HG03095 (cell line): ENCODE results near the gene PTGDR2.

Experiments
- ATAC-seq: cut with Tn5 transposase; IDR thresholded peaks from one replicate; pipeline ENCODE4 v1.9.1; 2021; ENCODE audit warnings: moderate library complexity; ENCODE audit not compliant: unreplicated experiment

Gene PTGDR2

GRCh38 chr11:60874421-60875365, 18.9 kb upstream of the PTGDR2 start:
- ATAC-seq, result no peak

- no peak for ATAC-seq
Observed at GRCh38 chr11:60873533-60873932, 17.8 kb upstream of the PTGDR2 start.

- ATAC-seq, result no peak
Observed at GRCh38 chr11:60872961-60873524, 17.3 kb upstream of the PTGDR2 start.

GRCh38 chr11:60872124-60872960, 16.6 kb upstream of the PTGDR2 start:
- no peak for ATAC-seq

- ATAC-seq, result no peak
Observed at GRCh38 chr11:60871378-60872061, 15.8 kb upstream of the PTGDR2 start.

- ATAC-seq, result no peak
Observed at GRCh38 chr11:60870733-60871377, 15.1 kb upstream of the PTGDR2 start.

GRCh38 chr11:60870276-60870675, 14.5 kb upstream of the PTGDR2 start:
- no peak for ATAC-seq

- ATAC-seq, result no peak
Observed at GRCh38 chr11:60869451-60869825, 13.7 kb upstream of the PTGDR2 start.

- no peak for ATAC-seq
Observed at GRCh38 chr11:60868682-60869450, 13.1 kb upstream of the PTGDR2 start.

- ATAC-seq, result no peak
Observed at GRCh38 chr11:60867871-60868681, 12.3 kb upstream of the PTGDR2 start.

- no peak for ATAC-seq
Observed at GRCh38 chr11:60866911-60867870, 11.4 kb upstream of the PTGDR2 start, which contains the start of gene ZP1. Gene ZP1 (plus strand): TSS chr11:60867542. CDS start chr11:60867562, 20 bp downstream.

GRCh38 chr11:60864856-60865513, 9.2 kb upstream of the PTGDR2 start:
- ATAC-seq, result no peak

GRCh38 chr11:60863550-60864521, 8.1 kb upstream of the PTGDR2 start:
- ATAC-seq, result no peak

- ATAC-seq, result no peak
Observed at GRCh38 chr11:60862171-60862570, 6.4 kb upstream of the PTGDR2 start.

- no peak for ATAC-seq
Observed at GRCh38 chr11:60860943-60861342, 5.2 kb upstream of the PTGDR2 start.
